GM23248 (cell line): Measurements from ENCODE around the gene ST8SIA4. TPM values are rescaled to one million over a fixed set of nuclear protein-coding genes. Genes with fewer than 3 reads are reported as not detected.

Source experiments
- DNase-seq: peaks from one replicate; pipeline ENCODE4 v3.0.0-alpha.2; 2015
- H2AFZ ChIP-seq: fragments of 200-600 bp; sonication (generic); 2 replicates; pipeline ENCODE4 v1.6.1; 2016; ENCODE audit warnings: antibody characterized with exemption
- H3F3A ChIP-seq: fragments of 200-600 bp; sonication (generic); 2 replicates; pipeline ENCODE4 v1.6.1; 2016; ENCODE audit warnings: mild to moderate bottlenecking, antibody characterized with exemption, mixed run types; ENCODE audit not compliant: insufficient read depth
- H3K27ac ChIP-seq: fragments of 200-600 bp; sonication (generic); 2 replicates; pipeline ENCODE4 v1.5.1; 2016; ENCODE audit warnings: mild to moderate bottlenecking
- H3K27me3 ChIP-seq: fragments of 200-600 bp; sonication (generic); replicated peaks from 2 replicates; pipeline ENCODE4 v1.6.1; 2016; ENCODE audit warnings: mild to moderate bottlenecking; ENCODE audit not compliant: insufficient read depth
- H3K36me3 ChIP-seq: fragments of 200-600 bp; sonication (generic); 2 replicates; pipeline ENCODE4 v1.6.1; 2016; ENCODE audit warnings: low read depth, mild to moderate bottlenecking
- H3K4me1 ChIP-seq: fragments of 200-600 bp; sonication (generic); 2 replicates; pipeline ENCODE4 v1.6.1; 2016; ENCODE audit warnings: mild to moderate bottlenecking; ENCODE audit not compliant: insufficient read depth
- H3K4me2 ChIP-seq: fragments of 200-600 bp; sonication (generic); one replicate; pipeline ENCODE4 v1.6.1; 2016; ENCODE audit warnings: mild to moderate bottlenecking; ENCODE audit not compliant: unreplicated experiment
- H3K4me3 ChIP-seq: fragments of 200-600 bp; sonication (generic); 2 replicates; pipeline ENCODE4 v1.5.1; 2016; ENCODE audit warnings: mild to moderate bottlenecking
- H3K79me2 ChIP-seq: fragments of 200-600 bp; sonication (generic); 2 replicates; pipeline ENCODE4 v1.6.1; 2016; ENCODE audit warnings: mild to moderate bottlenecking; ENCODE audit not compliant: insufficient read depth
- H3K9ac ChIP-seq: fragments of 200-600 bp; sonication (generic); 2 replicates; pipeline ENCODE4 v1.6.1; 2016; ENCODE audit warnings: mild to moderate bottlenecking
- H3K9me2 ChIP-seq: fragments of 200-600 bp; sonication (generic); 2 replicates; pipeline ENCODE4 v1.6.1; 2016; ENCODE audit warnings: mixed run types, mild to moderate bottlenecking, moderate library complexity; ENCODE audit not compliant: insufficient read depth
- H3K9me3 ChIP-seq: fragments of 200-600 bp; sonication (generic); one replicate; pipeline ENCODE4 v1.6.1; 2017; ENCODE audit warnings: low read depth
- H4K20me1 ChIP-seq: fragments of 200-600 bp; sonication (generic); 2 replicates; pipeline ENCODE4 v1.6.0; 2016; ENCODE audit not compliant: insufficient read depth
- EZH2 ChIP-seq: fragments of 200-600 bp; sonication (generic); IDR thresholded peaks from 2 replicates; pipeline ENCODE4 v1.6.1; 2018; ENCODE audit warnings: antibody characterized with exemption, mild to moderate bottlenecking; ENCODE audit not compliant: insufficient read depth, poor library complexity, severe bottlenecking
- EZH2phosphoT487 ChIP-seq: fragments of 200-600 bp; sonication (generic); IDR thresholded peaks from 2 replicates; pipeline ENCODE4 v1.6.1; 2018; ENCODE audit warnings: antibody characterized with exemption, moderate library complexity, mild to moderate bottlenecking, low read depth; ENCODE audit not compliant: insufficient read depth
- WGBS, 2 experiments: methylation state at CpG; one replicate each; pipeline ENCODE4 v1.1.6; 2015 to 2017; ENCODE audit warnings: low lambda C conversion rate in 2 of 2, low coverage in 1 of 2; ENCODE audit errors: missing lambda C conversion rate in 2 of 2; 5-methylcytosine and 5-hydroxymethylcytosine counted together
- in situ Hi-C: fragments of 300-500 bp; cut with MboI; formaldehyde crosslinking; loops from 2 replicates; pipeline ENCODE4 v1.15.0; 2020
- polyA plus RNA-seq: library from polyadenylated mRNA; unstranded; fragments of >200 nt; fragmentation: Nextera tagmentation; extraction: Ambion mirVana; gene quantifications from 2 replicates; pipeline ENCODE4 v1.2.1, GENCODE V29; 2016
- total RNA-seq: library from RNA; depleted of rRNA; stranded (reverse); fragments of >200 nt; shearing (Covaris generic); gene quantifications from 2 replicates; pipeline ENCODE4 v1.2.3, GENCODE V29; 2014

Gene ST8SIA4
- total and polyA plus RNA-seq, 2 experiments from 2014 or later = under 0.01 TPM; not detected in 1

DNA sequence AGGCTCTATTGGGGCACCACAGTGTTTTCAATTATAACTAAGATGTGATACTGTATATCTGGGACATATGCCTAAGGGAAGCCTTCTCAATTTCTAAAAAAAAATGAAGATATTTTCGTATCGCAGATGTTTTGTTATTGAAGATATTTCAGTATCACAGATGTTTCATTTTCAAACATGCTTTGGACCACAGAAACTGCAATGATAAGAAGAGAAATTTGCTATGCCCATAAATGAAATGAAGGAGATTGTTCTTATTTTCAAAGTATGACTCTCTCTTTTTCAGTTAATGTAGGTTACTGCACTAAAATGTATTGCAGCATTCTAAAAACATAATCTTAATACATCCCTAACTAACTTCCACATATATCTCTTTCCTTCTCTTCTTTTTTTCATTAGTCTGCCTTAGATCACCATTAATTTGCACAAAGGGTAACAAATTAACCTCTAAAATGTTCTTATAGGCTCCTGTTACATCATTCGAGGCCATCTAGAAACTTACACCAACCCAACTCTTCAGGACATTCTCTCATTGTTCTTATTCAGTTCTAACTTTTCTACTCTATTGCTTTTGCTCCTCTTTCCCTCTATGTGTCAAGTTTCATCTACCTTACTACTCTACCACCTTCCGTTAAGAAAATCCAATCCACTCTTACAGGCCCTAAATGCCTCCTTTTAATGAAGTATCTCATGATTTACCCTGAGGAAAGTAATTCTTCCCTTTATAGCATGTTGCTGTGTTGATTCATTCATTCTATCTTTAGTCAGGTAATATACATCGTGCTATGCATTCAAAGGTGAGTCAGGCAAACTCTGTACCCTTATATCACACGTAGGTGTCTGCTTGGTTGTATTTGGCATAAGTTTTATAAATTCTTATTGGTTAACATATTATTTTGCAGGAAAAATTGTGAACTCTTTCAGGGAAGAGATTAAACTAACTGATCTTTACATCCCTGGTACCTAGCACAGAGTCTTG lies 70.5 kb downstream of the ST8SIA4 start:
- no peak for TF ChIP-seq EZH2phosphoT487
- TF ChIP-seq EZH2 = no peak
- no peak overlapping the region for H3K4me3 ChIP-seq
- H3F3A ChIP-seq = no peaks in the 10 kb centered on the region
- no peak for DNase-seq
- no peaks in the 10 kb centered on the region for H4K20me1 ChIP-seq
- H3K79me2 ChIP-seq = no peaks in the 10 kb centered on the region
- H3K27me3 ChIP-seq = no peaks in the 10 kb centered on the region
- no peaks in the 10 kb centered on the region for H3K9me3 ChIP-seq
- no peak overlapping the region for H3K27ac ChIP-seq
- H2AFZ ChIP-seq = no peak overlapping the region
- no peak overlapping the region for H3K4me2 ChIP-seq
- no peaks in the 10 kb centered on the region for H3K4me1 ChIP-seq
- 63 to 64% methylated on average over 6 of the region's 6 CpGs for whole genome bisulfite sequencing, 2 experiments
- no peaks in the 10 kb centered on the region for H3K9me2 ChIP-seq
- in situ Hi-C loops = no loop called here
- H3K36me3 ChIP-seq = no peaks in the 10 kb centered on the region
- no peak overlapping the region for H3K9ac ChIP-seq

DNA sequence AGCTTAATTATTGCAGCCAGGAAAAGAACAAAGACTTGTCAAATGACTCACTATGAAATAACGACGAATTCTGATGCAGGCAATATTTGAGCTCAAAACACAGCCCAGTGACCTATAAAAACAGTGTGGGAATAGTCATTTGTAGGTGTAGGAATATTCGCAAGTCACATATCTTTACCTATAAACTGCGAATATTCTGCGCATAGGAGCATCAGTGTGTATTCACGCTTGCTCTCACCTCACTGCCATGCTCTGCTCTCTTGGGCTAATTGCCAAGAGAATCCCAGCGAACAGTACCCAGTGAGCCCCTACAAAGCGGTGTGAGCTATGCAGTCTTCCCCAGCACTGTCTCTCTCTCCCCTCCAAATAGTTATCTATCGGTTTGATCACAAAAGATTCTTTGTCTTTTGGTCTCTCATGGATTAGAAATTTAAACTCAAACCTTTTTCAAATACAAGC lies 74.2 kb downstream of the ST8SIA4 start:
- in situ Hi-C loops = no loop called here
- Histone ChIP-seq H4K20me1 (no peaks in the 10 kb centered on the region), H3K4me1 (no peaks in the 10 kb centered on the region), H3K9ac (no peak overlapping the region), H3K9me2 (no peaks in the 10 kb centered on the region), H3K4me3 (no peak overlapping the region), H3K79me2 (no peaks in the 10 kb centered on the region), H3F3A (no peaks in the 10 kb centered on the region), H3K9me3 (no peaks in the 10 kb centered on the region), H3K36me3 (no peaks in the 10 kb centered on the region), H3K4me2 (no peak overlapping the region), H3K27ac (no peak overlapping the region), H3K27me3 (no peaks in the 10 kb centered on the region), H2AFZ (0 out of 2 replicates have a peak overlapping the region, but pooled peaks have one; percentile 70)
- 86 to 88% methylated on average over 9 of the region's 9 CpGs for WGBS, 2 experiments
- no peak for DNase-seq
- TF ChIP-seq EZH2phosphoT487 (no peak), EZH2 (no peak)

DNA sequence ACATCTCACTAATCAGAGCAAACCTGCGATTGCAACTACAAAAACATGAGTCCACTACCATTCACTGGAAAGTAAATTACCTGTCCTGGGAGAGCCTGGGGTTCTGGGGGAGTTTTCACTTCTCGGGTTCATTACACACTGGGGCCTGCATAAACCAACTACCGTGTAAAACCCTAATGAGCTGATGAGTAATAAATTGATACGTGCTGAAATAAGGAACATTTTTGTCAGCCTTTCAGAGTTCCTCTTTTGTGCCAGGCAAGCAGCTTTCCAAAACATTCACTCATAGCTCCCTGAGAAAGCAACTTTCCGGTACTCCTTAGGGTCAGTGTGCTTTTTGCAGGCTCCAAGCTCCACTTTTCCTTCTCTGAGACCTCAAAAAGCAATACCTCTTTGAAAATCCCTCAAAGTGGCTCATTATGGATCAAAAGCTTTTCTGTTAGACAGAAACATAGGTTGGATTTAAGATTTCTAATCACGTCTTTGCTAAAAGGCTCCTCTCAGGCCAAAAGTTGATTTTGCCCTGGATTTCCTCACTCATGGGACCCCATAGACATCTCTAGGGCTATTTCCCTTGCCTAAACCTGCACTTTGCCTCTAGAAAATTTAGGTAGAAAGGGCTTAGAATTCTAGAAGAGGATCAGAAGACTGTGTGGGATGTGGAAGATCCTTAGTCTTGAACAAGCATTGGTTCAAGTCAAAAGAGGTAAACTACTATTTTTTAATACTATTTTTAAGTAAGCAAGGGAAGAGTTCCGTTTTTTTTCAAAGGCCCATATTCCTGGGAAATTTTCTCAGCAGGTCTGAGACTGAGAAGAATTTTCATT lies 74.8 kb downstream of the ST8SIA4 start:
- peak overlapping the region; percentile 24 for H3K4me2 ChIP-seq
- DNase-seq = peak; percentile 4
- H3K9ac ChIP-seq = no peak overlapping the region
- 35 to 36% methylated on average over 7 of the region's 7 CpGs for WGBS, 2 experiments
- no peaks in the 10 kb centered on the region for H3K9me2 ChIP-seq
- no peaks in the 10 kb centered on the region for H3K36me3 ChIP-seq
- H3F3A ChIP-seq = no peaks in the 10 kb centered on the region
- H3K4me1 ChIP-seq = no peaks in the 10 kb centered on the region
- in situ Hi-C loops = no loop called here
- H4K20me1 ChIP-seq = no peaks in the 10 kb centered on the region
- H3K27ac ChIP-seq = no peak overlapping the region
- no peaks in the 10 kb centered on the region for H3K27me3 ChIP-seq
- H3K9me3 ChIP-seq = no peaks in the 10 kb centered on the region
- H3K4me3 ChIP-seq = no peak overlapping the region
- TF ChIP-seq EZH2phosphoT487 (no peak), EZH2 (no peak)
- peak overlapping the region; percentile 70 for H2AFZ ChIP-seq
- H3K79me2 ChIP-seq = no peaks in the 10 kb centered on the region

DNA sequence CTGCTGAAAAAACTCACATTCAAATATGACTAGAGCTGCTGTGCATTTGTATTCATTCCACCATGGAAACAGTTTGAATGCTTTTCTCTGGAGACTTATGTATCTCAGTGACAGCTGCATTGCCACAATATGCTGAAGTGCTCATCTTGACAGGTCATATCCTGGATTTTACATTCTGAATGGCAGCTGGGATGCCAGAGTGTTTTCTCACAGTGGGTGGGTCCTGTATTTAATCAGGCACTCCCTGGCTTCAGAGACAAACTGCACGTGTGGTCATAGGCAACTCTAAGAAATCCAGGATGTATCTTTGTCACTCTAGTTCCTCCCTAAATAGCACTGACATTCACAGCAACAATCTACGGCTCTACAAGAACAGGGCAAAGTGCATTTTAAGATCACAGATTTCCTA lies 75.6 kb downstream of the ST8SIA4 start:
- Histone ChIP-seq H3K27ac (no peak overlapping the region), H3K27me3 (no peaks in the 10 kb centered on the region), H3K4me1 (no peaks in the 10 kb centered on the region), H3K4me2 (no peak overlapping the region), H3K4me3 (no peak overlapping the region), H3K9me2 (no peaks in the 10 kb centered on the region), H3K9me3 (no peaks in the 10 kb centered on the region), H2AFZ (no peak overlapping the region; the same call in 1 of the 2 replicates), H3K36me3 (no peaks in the 10 kb centered on the region), H3K9ac (no peak overlapping the region), H3K79me2 (no peaks in the 10 kb centered on the region), H3F3A (no peaks in the 10 kb centered on the region), H4K20me1 (no peaks in the 10 kb centered on the region)
- TF ChIP-seq EZH2phosphoT487 = no peak
- TF ChIP-seq EZH2 = no peak
- whole genome bisulfite sequencing, 2 experiments = 35 to 49% methylated on average over 2 of the region's 2 CpGs
- DNase-seq = peak; percentile 16
- in situ Hi-C loops = no loop called here
